Stimulated activated CD4-positive, alpha-beta T cell treated with anti-CD3 and anti-CD28 coated beads, Interleukin-2, amount 100 ng/mL, for 48 hours (primary cell): Measurements from ENCODE around the gene DUSP7.

ENCODE experiments used
- DNase-seq, 2 donors: peaks; one replicate each; pipeline ENCODE4 v3.0.0-alpha.2; 2020

Gene DUSP7

GRCh38 chr3:52056521-52056967, at the start of gene DUSP7:
TSS of gene DUSP7 (minus strand) at chr3:52056571. CDS start at chr3:52056366, 205 bp downstream.
- peak; percentile 57 to 64 for DNase-seq

- DNase-seq: no peak
Observed at GRCh38 chr3:52104684-52105640, 48.6 kb upstream of the DUSP7 start.

- no peak for DNase-seq
Observed at GRCh38 chr3:52102934-52103333, 46.6 kb upstream of the DUSP7 start.

GRCh38 chr3:52099001-52099401, 42.6 kb upstream of the DUSP7 start:
- no peak for DNase-seq

- DNase-seq: no peak
Observed at GRCh38 chr3:52097851-52098507, 41.6 kb upstream of the DUSP7 start.

GRCh38 chr3:52095990-52096775, 39.8 kb upstream of the DUSP7 start:
- DNase-seq: no peak

- no peak for DNase-seq
Observed at GRCh38 chr3:52094571-52095485, 38.5 kb upstream of the DUSP7 start.

GRCh38 chr3:52093756-52094545, 37.6 kb upstream of the DUSP7 start:
- no peak for DNase-seq

- no peak for DNase-seq
Observed at GRCh38 chr3:52092891-52093290, 36.5 kb upstream of the DUSP7 start.

GRCh38 chr3:52092271-52092660, 35.9 kb upstream of the DUSP7 start:
- no peak for DNase-seq

- no peak for DNase-seq
Observed at GRCh38 chr3:52091586-52092270, 35.4 kb upstream of the DUSP7 start.

- DNase-seq: no peak
Observed at GRCh38 chr3:52090933-52091468, 34.6 kb upstream of the DUSP7 start.

- no peak for DNase-seq
Observed at GRCh38 chr3:52090131-52090932, 34.0 kb upstream of the DUSP7 start.

GRCh38 chr3:52089691-52090090, 33.3 kb upstream of the DUSP7 start:
- no peak for DNase-seq

GRCh38 chr3:52088445-52089367, 32.3 kb upstream of the DUSP7 start:
- DNase-seq: no peak

GRCh38 chr3:52087731-52088130, 31.4 kb upstream of the DUSP7 start:
- no peak for DNase-seq

GRCh38 chr3:52086976-52087663, 30.7 kb upstream of the DUSP7 start:
- no peak for DNase-seq

GRCh38 chr3:52086461-52086860, 30.1 kb upstream of the DUSP7 start:
- DNase-seq: no peak
